HG02852 (cell line): ENCODE data around the gene ASAH2.
"Not testable (repeated sequence)": the region's sequence is repeated elsewhere in the genome, so short reads cannot be mapped to it uniquely, and the experiment has no call there.

Source experiments
- ATAC-seq: cut with Tn5 transposase; IDR thresholded peaks from one replicate; pipeline ENCODE4 v1.9.1; 2021; ENCODE audit warnings: mild to moderate bottlenecking, moderate library complexity; ENCODE audit not compliant: unreplicated experiment

The ASAH2 gene

DNA sequence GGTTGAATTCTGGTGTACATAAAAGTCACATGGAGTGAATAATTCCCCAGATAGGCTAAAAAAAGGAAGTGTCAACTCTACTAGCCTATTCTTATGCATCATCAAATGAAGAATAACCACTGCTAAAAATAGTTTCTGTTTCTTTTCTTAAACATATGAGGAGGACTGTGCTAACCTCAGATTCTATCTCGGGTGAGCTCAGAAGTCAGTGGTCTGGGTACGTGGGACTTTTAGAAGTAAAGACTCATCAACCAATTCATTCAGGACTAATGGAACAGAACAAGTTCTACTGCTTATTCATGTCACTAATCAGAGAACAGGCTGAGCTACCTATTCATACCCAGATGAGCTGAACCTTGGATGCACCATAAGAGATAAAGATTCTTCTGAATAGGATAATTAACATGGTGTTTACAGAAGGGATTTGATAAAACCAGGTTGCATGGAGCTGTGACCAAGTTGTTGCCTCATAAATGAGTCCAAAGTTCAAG is 9.5 kb upstream of the ASAH2 start:
- ATAC-seq: peak; percentile 98

DNA sequence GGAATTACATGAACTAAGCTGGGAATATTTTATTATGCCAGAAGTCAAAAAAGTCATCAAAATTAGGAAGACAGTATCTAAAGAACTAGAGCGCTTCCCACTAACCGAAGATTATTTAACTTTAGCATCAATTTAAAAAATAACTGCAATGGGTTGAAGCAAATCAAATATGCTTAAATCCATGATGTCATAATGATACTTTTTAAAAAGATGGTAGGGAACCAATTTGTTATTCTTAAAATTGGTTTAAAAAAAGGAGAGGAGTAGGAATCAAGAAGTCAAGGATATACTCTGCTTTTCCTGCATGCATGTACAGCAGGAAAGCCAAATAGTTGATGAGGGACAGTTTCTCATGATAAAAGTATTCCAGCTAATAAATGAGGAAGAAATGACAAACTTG is 3.2 kb upstream of the ASAH2 start:
- ATAC-seq: no peak

DNA sequence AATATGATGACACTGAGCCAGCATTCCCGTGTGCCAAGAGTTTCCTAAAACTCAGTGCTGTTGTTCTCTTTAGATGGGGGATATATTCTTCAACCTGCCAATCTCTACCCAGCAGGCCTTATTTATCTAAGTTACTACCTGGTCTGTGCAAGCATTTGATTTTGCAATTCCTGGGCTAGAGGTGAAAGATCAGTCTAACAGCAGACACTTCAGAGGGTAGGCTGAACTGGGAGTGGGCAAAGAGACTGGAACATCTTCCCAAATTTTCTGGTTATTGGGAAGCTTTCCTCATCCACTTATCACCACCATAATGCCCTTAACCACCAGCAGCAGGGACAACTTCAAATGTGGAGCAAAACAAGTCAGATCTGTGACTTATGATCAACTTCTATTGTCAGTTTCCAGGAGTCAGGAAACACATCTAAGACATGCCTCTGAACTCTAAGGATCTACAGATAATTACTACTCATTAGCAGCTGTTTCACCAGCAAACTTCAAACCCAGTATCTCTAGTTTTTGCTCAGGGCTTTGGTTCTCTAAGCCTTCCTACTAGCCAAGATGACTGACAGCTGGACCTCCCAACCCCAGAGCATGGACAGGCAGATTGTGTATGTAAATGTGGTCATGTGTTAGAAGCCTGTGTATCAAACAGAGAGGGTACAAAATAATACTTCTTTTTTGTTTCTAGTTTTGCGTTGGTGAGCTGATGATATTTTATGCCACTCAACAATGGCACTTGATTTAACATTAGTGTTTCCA is 1.0 kb downstream of the ASAH2 start:
- no peak for ATAC-seq

DNA sequence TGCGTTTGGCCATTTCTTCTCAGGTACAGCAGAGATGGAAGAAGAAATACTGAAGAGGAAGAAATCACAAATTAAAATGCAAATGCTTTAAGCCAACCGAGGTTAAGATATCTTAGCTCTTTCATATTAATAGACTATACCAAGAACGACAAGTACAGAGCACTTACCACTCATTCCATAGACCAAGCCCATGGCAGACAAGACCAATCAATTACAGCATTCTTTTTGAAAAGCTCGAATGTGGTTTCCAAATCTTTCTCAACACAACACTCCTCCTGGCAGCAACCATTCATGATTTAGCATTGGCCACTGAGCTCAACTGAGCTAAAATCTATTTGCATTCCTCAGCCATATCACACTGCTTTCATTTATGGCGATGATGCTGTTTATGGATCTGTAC is 2.7 kb downstream of the ASAH2 start:
- no peak for ATAC-seq

DNA sequence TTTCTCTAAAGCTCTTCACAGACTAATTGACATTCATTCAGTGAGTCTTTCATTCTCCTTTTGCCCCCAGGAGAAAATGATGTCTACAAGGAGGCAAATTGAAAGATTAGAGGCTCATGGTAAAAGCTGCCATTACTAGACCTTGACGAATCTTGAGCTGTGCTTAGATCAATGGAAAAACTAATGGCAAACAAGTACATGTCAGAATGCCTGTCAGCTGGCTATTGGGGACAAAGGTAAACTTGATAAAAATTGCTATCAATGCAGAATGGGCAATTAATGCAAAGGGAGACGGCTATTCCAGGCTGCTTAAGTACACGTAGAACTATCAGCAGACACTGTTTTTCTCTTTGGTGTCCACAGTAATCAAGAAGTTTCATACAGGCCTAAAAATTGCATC is 3.3 kb downstream of the ASAH2 start:
- ATAC-seq: no peak

DNA sequence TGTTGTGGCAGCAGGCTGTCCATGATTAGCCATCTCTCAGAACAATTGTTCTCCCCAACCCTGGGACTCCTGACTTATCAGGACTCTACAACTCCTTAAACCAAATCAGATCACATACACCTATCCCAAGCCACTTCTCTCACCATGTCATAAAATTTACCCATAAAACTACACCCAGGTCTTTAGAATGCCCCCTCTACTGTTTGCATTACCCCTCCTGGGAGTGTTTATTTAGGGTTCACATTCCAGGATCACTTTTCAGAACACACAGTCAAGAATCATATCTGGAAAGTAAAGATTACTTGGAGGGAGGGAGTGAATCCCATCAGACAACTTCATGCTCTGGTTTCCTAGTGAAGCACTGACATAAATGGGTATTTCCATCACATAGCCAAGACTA is 7.1 kb downstream of the ASAH2 start:
- ATAC-seq: no peak

DNA sequence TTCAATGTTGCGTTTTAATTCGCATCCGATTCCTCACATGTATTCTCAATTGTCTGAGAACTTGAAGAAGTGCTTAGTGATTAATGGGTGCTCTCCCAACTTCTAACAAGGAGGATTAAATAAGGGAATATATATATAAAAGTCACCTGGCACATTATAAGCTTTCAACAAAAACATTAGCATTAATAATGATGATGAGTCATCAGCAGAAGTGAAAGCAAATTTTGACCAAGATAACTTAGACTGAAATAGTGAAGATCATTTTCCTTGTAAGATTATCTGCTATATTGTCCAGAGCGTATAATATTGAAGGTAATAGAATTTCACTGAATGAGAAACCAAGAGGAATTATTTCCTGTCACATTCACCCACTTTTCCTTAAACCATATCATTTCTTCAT is 8.5 kb downstream of the ASAH2 start:
- ATAC-seq: no peak

DNA sequence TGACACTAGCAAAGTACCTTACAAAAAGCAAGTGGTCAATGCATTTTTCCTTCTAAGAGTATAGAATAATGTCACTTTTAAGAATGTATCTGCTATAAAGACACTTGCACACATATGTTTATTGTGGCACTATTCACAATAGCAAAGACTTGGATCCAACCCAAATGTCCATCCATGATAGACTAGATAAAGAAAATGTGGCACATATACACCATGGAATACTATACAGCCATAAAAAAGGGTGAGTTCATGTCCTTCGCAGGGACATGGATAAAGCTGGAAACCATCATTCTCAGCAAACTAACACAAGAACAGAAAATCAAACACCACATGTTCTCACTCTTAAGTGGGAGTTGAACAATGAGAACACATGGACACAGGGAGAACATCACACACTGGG is 9.8 kb downstream of the ASAH2 start:
- not testable (repeated sequence) for ATAC-seq

DNA sequence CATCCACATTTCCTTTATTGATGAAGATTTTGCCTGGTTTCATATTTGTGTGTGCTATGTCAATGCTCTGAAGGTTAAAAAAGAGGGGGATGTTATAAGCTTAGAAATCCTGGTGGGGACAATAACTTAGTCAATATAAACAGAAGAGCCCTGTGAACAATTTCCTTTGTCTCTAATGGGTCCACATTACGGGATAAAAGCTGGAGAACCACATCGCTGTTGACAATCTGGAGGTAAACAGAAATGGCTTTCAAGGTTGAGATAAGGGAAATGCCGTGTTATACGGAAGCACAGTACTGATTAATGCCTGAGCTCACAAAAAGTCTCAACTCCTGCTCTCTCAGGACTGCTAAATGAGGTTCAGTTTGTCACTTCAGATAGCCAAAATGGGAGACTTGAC is 16.8 kb downstream of the ASAH2 start:
- no peak for ATAC-seq

DNA sequence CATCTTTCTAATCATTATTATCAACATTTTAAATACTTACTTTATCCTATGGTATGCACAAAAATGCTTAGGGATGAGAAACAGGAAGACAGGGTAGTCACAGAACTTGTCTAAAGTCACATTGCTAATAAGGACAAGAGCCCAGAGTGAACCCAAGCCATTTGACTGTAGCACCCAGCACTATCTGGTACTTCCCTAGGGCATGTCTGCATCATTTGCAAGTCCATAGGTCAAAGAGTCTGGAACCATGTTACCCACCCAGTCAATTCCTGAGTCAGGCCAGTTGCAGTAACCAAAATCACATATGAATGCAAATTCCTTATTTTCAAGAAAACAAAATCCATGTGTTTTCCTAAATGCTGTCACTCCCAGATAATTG is 19.1 kb downstream of the ASAH2 start:
- ATAC-seq: no peak

DNA sequence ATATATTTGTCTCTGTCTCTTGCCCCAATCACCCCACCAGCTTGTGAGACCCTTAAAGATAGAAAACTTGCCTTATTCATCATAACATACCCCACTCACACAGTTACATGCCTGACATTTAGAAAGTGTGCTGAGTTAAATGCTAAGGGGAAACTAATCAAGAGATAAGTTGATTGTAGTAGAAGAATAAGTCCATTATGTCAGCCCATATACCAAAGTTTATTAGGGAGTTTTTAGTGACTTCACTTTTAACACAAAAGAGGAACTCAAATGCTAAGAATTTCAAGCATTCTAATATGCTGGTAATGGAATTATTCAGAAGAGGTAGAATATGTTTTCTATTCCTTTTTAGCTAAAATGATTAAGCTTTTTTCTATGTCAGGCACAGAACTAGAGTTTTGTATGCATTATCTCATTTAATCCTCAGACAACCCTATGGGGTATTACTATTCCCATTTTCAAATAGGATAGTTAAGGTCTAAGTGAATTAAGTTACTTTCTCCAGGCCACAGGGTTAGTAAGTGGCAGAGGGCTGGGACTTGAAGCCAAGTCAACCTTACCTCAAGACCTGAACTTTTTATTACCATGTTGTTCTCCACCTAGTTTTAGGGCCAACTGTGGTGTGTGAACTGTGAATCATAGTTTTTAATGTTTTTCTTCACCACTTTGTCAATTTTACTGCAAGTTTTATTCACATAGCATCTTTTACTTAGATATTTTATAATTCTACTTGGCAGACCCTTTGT is 19.6 kb downstream of the ASAH2 start:
- peak; percentile 64 for ATAC-seq

DNA sequence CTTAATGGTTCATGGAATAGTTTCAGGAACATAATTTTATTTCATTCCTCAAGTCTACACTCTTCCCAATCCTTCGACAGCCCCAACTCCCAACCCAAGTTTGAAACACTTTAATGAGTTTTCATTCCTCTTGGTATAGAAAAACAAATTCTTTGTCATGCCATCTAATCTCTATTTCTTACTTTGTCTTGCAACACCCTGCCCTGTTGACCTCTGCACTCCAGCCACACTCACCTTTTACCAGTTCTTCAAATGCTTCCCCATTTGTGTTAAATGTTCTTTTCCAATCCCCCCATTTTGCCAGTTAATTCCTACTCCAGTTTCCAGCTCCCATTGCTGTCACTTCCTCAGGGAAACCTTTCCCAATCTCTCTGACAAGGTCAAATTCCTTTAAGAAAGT is 21.9 kb downstream of the ASAH2 start:
- no peak for ATAC-seq

DNA sequence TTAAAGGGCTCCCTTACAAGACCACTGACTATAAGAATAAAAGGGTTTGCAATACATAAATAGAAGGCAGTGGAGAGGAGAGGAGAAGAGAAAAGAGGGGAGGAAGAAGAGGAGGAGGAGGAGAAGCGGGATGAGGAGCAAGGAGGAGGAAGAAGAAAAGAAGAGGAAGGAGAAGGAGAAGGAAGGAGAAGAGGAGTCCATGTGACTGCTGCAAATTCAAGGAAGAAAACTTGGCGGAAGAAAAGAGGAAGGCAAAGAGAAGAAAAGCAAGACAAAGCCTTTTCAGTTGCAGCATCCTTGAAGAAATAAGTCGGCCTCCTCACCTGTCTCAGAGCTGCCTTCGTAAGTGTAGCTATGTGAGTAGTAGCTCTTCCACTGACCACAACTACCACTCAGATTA is 22.6 kb downstream of the ASAH2 start:
- ATAC-seq: no peak

DNA sequence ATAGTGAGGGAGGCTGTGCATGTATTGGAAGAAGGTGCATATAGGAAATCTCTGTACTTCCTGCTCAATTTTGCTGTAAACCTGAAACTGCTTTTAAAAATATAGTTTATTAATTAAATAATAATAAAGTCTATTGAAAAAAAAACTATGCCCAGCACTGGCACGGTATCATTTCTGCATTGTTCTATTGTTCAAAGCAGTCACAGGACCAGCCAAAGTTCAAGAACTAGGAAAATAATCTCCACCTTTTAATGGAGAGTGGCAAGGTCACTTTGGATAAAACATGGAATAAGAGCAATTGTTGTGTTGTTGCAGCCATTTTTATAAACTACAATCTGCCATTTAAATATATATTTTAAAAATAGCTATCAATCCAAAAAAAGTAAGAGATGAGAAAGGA is 24.7 kb downstream of the ASAH2 start:
- no peak for ATAC-seq

DNA sequence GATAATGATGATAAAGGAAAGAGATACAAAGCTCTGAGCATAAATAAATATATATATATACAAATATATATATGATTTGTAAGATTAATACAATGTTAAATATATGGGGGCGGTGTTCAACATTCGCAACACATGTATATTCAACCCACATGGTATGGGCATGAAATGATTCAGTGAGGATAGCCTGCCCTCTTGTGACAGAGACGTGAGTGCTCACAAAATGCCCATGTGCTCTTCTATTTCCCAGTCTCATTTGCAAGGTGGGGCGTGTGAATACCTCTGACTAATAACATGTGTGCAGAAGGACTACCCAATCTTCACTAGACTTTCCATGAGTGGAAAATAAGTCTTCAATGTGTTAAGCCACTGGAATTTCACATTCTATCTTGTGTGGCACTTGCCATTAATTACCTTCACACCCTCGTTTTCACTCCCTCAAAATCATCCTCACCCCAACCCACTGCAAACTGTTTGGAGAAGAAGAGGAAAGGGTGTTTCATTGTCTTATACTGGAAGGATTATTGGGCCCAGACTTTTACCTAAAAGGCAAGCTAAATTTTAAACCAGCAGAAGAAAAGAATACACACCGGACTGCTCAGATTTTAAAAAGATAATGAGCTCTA is 26.9 kb downstream of the ASAH2 start:
- ATAC-seq: peak; percentile 94

DNA sequence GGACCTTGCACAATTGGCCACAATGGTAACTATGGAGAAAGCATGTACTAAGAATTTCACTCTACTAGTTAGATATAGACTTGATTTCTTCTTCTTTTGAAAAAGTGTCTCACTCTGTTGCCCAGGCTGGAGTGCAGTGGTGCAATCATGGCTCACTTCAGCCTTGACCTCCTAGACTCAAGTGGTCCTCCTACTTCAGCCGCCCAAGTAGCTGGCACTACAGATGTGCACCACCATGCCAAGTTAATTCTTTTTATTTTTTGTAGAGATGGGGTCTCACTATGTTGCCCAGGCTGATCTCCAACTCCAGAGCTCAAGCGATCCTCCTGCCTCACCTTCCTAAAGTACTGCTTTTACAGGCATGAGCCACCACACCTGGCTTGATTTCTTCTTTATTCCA is 29.1 kb downstream of the ASAH2 start:
- no peak for ATAC-seq

DNA sequence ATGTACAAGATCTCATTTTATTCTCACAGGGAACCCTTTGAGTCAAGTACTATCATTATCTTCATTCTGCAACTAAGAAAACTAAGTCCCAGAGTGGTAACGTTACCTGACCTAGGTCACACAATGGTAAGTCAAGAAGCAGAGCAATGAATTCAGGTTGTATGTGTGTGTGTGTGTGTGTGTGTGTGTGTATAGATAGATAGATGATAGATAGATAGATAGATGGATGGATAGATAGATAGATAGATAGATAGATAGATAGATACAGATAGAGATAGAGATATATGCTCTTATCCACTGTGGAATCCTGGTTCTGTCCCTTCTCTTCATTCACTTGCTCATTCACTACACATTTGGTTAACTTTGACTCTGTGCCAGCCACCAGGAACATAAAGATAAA is 29.8 kb downstream of the ASAH2 start:
- no peak for ATAC-seq

DNA sequence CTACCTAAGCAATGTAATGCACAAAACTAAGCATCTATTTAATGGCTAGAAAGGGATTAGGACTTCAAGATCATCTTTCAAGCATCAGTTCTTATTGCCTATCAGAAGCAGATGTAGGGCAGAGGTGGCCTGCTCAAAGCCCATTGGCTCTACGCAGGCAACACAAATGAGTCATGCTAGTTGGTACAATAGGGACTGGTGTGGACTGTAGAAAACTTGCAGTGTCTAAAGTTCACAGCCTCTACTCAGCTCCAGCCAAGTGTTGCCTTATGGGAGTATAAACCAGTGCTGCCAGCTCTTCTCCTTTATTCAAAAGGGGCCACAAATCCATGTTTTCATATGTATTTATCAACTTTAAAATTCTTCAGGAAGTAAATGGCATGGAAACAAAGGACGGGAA is 31.7 kb downstream of the ASAH2 start:
- ATAC-seq: no peak

DNA sequence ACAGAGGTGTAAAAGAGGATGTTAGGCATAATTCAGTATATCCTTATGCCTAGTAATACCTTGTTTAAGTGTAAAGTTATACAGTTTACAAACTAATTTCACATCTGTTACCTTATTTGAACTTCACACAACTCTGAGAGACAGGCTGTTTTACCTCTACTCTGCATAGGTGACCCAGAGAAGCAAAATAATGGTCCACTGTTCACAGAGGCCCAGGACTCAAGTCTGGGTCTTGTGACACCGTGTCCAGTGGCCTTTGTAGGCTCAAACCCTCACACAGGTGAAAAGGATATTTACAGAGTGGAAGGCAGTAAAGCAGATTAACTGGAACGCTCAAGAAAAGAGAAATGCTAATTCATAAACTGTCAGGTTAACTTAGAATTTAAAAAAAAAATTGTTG is 32.1 kb downstream of the ASAH2 start:
- ATAC-seq: no peak

DNA sequence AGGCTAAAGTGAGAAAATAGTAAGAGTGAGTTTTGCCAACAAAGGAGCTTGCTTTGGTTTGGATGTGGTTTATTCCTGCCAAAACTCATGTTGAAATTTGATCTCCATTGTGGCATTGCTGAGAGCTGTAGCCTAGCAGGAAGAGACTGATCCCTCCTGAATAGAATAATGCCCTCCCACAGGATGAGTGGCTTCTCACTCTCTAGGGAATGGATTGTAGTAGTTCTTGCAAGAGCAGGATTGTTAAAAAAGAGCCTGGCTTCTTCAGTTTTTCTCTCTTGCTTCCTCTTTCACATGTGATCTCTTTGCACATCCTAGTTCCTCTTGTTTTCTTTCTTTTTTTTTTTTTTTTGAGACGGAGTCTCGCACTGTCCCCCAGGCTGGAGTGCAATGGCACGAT is 34.4 kb downstream of the ASAH2 start:
- no peak for ATAC-seq

DNA sequence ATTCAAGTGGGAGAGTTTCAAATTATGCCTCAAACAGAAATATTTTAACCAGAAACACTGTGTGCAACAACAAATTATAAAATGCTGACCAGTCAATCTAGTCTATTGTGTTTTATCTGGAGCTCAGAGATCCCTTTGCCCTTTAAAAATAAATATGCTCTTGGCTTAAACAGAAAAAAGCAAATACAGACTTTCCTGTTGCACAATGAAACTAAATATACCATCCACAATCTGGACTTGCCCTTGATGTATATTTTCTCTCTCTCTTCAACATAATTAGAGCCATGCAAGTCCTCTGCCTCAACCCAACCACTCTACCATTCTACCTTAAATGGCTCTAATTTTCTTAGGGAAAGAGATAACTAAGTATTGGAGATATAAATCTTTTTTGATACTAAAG is 34.9 kb downstream of the ASAH2 start:
- ATAC-seq: no peak

DNA sequence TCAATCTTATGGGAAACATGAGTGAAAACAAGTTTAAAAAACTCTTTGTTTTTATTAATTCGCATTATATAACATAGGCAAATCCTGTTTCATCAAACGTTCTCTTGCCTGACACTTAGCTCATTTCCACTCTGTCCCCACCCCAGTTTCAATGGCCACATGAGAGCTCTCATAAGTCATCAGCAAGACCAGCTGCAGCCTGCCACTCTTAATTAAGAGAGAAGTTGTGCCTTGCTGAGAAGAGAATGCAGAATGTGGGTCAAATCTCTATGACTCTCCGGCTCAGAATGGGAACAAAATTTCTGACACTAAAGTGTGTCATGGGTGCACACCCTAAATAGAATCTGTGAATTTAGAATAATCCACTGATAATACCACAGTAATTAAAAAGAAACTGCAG is 39.6 kb downstream of the ASAH2 start:
- no peak for ATAC-seq
